Stimulated activated CD4-positive, alpha-beta T cell treated with anti-CD3 and anti-CD28 coated beads, Interleukin-12 subunit alpha, Interleukin-12 subunit beta, amount 100 ng/mL, for 48 hours (primary cell): ENCODE measurements around the gene LAMTOR4.
A peak's percentile ranks its signal among the peaks of the same experiment; 100 is the strongest.

Experiments used
- DNase-seq, 3 donors: peaks; one replicate each; pipeline ENCODE4 v3.0.0-alpha.2; 2020; ENCODE audit warnings: low read depth in 2 of 3, low spot score in 1 of 3

LAMTOR4 gene

DNA sequence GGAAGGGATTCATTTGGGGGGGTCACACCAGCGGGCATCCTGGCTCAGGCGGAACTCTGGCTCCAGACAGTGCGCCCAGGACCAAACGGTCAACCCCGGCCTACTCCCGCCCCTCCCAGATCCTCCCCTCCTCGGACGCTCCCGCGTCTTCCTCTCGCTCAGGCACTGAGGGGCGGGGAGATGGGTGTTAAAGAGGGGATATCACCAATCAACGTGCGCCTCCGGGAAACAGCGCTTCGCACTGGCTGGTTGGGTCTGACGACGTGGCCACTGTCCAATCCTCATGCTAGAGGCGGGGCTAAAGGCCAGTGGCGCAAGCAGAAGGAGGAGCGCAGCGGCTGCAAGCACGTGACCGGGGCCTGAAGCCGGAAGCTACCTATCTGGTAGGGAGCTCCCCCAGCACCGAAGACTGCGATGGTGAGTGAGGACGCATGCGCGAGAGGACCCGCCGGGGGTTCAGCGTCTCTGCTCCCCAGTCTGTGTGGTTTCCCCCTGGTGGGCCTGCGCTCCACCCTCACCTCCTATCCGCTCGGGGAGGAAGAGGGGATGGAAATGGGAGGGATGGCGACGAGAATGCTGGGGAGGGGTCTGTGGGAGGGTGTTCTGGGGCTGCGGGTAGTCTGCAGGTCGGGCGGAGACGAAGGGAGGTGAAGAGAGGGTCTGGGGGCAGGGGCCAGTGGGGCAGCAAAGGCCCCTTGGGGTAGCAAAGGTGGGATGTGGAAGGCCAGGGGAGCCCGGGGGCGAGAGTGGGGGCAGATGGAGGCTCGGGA, at the start of gene LAMTOR4:
LAMTOR4 (plus strand) TSS at position 360 of the 770 bp plus-strand sequence; CDS start at position 415, 55 bp downstream.
- DNase-seq, result peak; percentile 96 to 98 (median 97)

GRCh38 chr7:100099452-100099851, 49.3 kb upstream of the LAMTOR4 start:
- DNase-seq, result no peak

DNA sequence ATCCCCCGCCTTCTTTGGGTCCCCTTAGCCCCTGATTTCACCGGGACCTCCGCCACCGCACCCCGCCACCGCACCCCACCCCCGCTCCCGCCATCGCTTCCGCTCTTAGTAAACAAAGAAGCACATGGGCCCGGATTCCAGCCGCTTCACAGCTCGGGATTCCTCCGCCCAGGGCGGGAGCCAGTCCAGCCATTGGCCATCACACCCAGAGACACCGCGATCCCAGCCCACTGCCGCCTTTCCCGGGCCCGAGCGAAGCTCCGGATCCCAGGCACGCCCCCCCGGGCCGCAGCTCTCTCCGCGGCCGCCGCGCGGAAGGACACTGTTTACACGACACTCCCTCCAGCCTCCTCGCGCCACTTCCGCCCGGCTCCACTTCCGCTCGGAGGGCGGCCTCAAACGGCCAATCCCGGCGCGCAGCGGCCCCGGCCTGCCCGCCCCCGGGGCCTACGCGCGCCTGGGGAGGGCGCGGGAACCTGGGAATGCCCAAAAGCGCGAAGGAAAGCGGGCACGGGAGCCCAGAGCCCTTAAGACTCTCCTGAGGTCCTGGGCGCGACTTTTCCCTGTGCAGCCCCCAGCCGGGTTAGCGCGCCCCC, 48.2 kb upstream of the LAMTOR4 start:
- DNase-seq, result peak; percentile 70 to 83 (median 76)

- DNase-seq, result peak; percentile 96 to 98 (median 98)
These were observed 47.5 kb upstream of the LAMTOR4 start, which contains the start of the genes AP4M1 and MCM7 for GRCh38 chr7:100101016-100101862. TSS of gene AP4M1 (plus strand) at chr7:100101643. CDS start at chr7:100101715, 72 bp downstream. TSS of gene MCM7 (minus strand) at chr7:100101397. CDS start at chr7:100101294, 103 bp downstream.

- DNase-seq, result no peak
These were observed 45.5 kb upstream of the LAMTOR4 start for GRCh38 chr7:100102950-100103840.

DNA sequence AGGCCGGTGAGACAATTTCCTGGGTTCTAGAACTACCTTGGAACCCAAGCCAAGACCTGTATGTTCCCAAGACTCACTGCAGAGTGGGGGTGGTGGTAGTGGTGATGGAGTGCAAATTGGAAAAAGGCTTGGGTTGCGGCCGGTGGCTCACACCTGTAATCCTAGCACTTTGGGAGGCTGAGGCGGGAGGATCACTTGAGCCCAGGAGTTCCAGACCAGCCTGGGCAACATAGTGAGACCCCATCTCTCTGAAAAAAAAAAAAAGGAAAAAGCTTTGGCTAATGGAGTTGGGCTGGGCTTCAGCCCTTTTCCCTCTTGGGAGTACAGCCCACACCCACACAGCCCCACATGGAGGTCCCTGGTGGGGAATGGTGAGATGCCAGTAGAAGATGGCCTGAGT, 43.2 kb upstream of the LAMTOR4 start:
- no peak for DNase-seq

DNA sequence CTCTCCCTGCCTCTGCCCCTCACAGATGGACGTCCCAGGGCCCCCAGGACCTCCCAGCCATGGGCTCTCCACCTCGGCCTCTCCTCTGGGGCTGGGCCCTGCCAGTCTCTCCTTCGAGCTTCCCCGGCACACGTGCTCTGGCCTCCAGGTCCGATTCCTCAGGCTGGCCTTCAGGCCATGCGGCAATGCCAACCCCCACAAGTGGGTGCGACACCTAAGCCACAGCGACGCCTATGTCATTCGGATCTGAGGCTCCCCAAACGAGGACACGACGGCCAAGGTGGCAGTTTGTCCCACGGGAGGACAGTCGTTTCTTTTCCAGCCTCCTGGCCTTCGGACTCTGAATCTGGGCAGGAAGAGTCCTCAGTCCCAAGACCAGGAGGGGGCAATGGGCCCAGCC, 42.1 kb upstream of the LAMTOR4 start:
- no peak for DNase-seq

GRCh38 chr7:100107125-100107737, 41.5 kb upstream of the LAMTOR4 start:
- no peak for DNase-seq

- no peak for DNase-seq
These were observed 40.8 kb upstream of the LAMTOR4 start for GRCh38 chr7:100107890-100108289.

- DNase-seq, result no peak
These were observed 39.1 kb upstream of the LAMTOR4 start for GRCh38 chr7:100109521-100110163.

GRCh38 chr7:100111156-100111555, 37.6 kb upstream of the LAMTOR4 start:
- DNase-seq, result no peak

GRCh38 chr7:100111914-100112313, 36.8 kb upstream of the LAMTOR4 start:
- DNase-seq, result no peak

DNA sequence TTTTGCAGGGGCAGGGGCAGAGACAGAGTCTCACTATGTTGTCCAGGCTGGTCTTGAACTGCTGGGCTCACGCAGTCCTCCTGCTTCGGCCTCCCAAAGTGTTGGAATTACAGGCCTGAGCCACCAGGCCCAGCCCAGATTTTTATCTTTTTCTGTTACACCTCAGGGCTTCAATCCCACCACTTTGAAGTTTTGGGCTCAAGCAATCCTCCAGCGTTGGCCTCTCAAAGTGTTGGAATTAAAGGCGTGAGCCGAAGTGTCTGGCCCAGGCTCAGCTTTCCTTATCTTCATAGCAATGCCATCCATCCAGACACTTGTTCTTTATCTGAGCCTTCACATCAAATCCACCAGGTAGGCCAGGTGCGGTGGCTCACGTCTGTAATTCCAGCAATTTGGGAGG, 33.7 kb upstream of the LAMTOR4 start:
- no peak for DNase-seq

DNA sequence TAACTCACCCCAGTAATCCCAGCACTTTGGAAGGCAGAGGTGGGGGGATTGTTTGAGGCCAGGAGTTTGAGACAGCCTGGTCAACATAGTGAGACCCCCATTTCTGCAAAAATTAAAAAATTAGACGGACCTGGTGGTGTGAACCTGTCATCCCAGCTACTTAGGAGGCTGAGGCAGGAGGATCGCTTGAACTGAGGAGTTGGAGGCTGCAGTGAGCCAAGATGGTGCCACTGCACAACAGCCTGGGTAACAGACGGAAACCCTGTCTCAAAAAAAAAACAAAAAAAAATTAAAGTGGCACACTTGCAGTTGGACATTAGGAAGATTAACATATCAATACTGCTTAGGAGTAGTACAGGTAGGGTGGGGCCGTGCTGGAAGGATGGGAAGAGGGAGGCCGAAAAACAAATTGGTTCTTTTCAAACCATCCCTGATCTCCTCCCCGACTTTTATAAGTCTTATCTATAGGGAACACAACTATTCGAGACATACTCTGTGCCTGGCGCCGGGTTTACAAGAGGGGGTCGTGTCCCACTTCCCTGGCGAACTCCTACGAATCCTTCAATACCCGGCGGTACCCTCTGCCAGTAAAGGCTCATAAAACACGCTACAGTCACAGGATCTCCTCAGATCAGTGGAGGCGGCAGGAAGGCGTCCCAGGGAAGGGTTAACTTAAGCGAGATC, 30.2 kb upstream of the LAMTOR4 start:
- no peak for DNase-seq

DNA sequence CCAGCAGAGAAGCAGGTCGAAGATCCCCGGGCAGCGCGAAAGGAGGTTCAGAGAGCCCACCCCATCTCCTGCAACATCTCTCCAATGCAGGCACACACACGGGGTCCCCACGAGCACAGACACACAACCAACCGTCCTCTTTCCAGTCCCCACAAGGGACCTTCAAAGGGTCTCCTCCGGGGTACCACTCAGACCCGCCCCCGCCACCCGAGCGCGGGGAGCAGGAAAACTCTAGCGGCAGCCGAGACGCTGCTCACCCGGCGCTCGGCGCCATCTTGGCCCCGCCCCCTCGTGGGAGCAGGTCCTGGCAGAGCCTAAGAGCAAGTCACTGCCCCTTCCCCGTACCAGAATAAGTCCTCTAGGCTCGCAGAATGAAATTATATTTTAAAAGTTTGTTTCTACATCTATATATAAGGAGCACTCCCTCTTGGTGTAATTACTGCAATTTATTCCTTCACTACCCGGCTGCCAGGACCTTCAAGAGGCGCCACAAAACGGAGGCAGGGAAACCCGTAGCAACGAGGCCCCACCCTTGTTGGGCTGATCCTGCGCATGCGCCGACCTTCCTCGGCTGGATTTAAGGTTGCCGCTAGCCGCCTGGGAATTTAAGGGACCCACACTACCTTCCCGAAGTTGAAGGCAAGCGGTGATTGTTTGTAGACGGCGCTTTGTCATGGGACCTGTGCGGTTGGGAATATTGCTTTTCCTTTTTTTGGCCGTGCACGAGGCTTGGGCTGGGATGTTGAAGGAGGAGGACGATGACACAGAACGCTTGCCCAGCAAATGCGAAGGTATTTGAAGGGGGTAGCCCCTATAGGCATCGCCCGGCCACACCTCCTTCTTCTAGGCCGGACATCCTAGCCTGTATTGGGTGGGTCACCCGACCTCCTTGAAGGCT, 29.4 kb upstream of the LAMTOR4 start, which contains the start of the genes CNPY4 and TAF6:
CNPY4 (plus strand) TSS at position 563 of the 898 bp plus-strand sequence; CDS start at position 674, 111 bp downstream.
TAF6 (minus strand) TSS at position 287 of the 898 bp plus-strand sequence. CDS start 5,149 bp downstream, outside the sequence.
- DNase-seq, result peak; percentile 89 to 94 (median 90)

- DNase-seq, result peak in 2 of 3 donors; percentile 50 to 60
These were observed 28.6 kb upstream of the LAMTOR4 start for GRCh38 chr7:100119970-100120732.

DNA sequence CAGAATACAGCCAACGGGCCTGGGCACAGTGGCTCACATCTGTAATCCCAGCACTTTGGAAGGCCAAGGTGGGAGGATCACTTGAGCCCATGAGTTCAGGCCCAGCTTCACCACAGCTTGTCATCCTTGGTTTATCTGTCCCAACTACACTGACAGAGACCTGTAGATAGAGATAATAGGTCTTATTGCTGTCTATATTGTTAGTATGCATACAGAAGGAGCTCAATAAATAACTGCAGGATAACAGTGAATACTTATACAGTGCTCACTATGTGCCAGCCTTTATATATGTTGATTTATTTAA, 28.0 kb upstream of the LAMTOR4 start:
- DNase-seq, result no peak
